ES-I3 (cell line): ENCODE results near the gene INPP5A.
"Not testable (repeated sequence)": the region's sequence is repeated elsewhere in the genome, so short reads cannot be mapped to it uniquely, and the experiment has no call there.

ENCODE experiments used
- H3K36me3 ChIP-seq: 2 replicates; pipeline ENCODE4 v1.6.1; 2013; ENCODE audit warnings: mild to moderate bottlenecking, low read length, control low read depth, moderate library complexity; ENCODE audit not compliant: insufficient read depth
- H3K4me1 ChIP-seq: 2 replicates; pipeline ENCODE4 v1.6.1; 2013; ENCODE audit warnings: mild to moderate bottlenecking, control low read depth, low read length; ENCODE audit not compliant: insufficient read depth
- H3K9ac ChIP-seq: 2 replicates; pipeline ENCODE4 v1.6.1; 2013; ENCODE audit warnings: low read depth, mild to moderate bottlenecking, low read length, moderate library complexity
- H3K9me3 ChIP-seq: 2 replicates; pipeline ENCODE4 v1.6.1; 2013; ENCODE audit warnings: mild to moderate bottlenecking, low read length, moderate library complexity; ENCODE audit not compliant: control insufficient read depth, insufficient read depth

The INPP5A gene

GRCh38 chr10:132730573-132730953 lies 193.0 kb downstream of the INPP5A start:
- no peaks in the 10 kb centered on the region for H3K9me3 ChIP-seq
- H3K36me3 ChIP-seq: no peaks in the 10 kb centered on the region
- no peak overlapping the region for H3K9ac ChIP-seq
- H3K4me1 ChIP-seq: no peaks in the 10 kb centered on the region

- no peaks in the 10 kb centered on the region for H3K36me3 ChIP-seq
- H3K9me3 ChIP-seq: no peaks in the 10 kb centered on the region
- no peaks in the 10 kb centered on the region for H3K4me1 ChIP-seq
- H3K9ac ChIP-seq: no peak overlapping the region
Observed at GRCh38 chr10:132732518-132732917, 194.9 kb downstream of the INPP5A start.

DNA sequence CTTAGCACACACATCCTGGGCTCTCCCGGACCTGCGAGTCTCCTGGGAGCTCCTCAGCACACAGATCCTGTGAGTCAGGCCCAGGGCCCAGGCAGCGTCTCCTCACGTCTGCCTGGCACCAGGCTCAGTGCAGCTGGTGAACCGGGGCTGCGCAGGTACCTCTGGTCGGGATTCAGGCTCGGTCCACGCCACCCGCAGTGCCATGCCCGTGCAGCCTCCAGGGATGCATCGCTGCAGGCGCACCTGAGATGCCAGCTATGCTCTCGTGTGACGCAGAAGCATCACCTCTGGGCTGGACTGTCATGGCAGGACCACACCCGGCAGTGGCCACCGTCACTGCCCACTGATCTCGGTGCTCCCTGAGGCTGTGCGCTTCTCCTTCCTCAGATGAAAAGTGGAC lies 196.3 kb downstream of the INPP5A start:
- Histone ChIP-seq H3K9me3 (no peaks in the 10 kb centered on the region), H3K4me1 (no peaks in the 10 kb centered on the region), H3K36me3 (no peaks in the 10 kb centered on the region), H3K9ac (no peak overlapping the region)

DNA sequence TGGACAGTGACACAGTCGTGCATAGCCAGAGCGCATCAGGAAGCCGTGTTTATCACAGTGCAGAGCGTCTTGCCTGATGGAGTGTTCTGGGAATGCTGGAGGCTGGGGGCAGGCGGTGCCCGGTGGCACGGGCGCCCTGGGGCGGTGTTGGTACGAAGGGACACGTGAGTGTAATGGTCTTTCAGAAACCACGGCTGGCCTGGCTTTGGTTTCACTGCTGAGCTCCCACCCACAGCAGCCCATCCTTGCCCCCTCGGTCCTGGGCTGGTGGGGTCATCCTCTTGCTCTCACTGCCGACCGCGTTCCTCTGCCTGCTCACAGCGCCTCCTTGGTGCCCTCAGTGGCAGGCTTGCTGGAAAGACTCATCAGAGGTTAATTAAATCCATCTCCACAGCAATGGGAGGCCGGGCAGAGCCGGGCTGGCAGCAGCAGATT lies 197.8 kb downstream of the INPP5A start:
- Histone ChIP-seq H3K36me3 (no peaks in the 10 kb centered on the region), H3K9me3 (no peaks in the 10 kb centered on the region), H3K9ac (no peak overlapping the region), H3K4me1 (no peaks in the 10 kb centered on the region)

DNA sequence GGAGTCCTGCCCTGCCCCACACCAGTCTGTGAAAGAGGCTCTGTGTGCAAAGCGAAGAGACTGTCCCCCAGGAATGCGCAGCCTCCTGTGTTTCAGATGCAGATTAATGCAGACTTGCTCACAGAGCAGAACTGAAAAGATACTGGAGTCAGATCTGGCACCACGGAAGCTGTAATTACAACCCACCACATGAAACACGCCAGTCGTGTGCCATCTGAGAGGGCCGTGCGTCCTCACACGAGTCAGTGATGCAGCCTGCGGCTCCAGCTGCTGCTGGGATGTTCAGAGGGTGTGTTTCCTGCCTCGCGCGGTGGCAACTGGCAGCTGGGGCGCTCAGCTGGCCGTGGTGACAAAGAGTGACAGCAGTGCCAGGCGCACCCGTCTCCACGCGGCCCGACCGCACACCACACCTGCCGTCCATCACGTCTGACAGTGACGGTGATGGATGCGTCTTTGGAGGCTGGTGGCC lies 198.4 kb downstream of the INPP5A start:
- H3K9ac ChIP-seq: no peak overlapping the region
- H3K36me3 ChIP-seq: no peaks in the 10 kb centered on the region
- H3K9me3 ChIP-seq: no peaks in the 10 kb centered on the region
- H3K4me1 ChIP-seq: no peaks in the 10 kb centered on the region

GRCh38 chr10:132737390-132738048 lies 199.9 kb downstream of the INPP5A start:
- H3K9me3 ChIP-seq: no peaks in the 10 kb centered on the region
- H3K9ac ChIP-seq: no peak overlapping the region
- H3K36me3 ChIP-seq: no peaks in the 10 kb centered on the region
- H3K4me1 ChIP-seq: no peaks in the 10 kb centered on the region; the same call in 1 of the 2 replicates

- H3K4me1 ChIP-seq: peaks cover 3% of the 10 kb centered on the region; the same call in 1 of the 2 replicates
- H3K9me3 ChIP-seq: no peaks in the 10 kb centered on the region
- H3K36me3 ChIP-seq: no peaks in the 10 kb centered on the region
- no peak overlapping the region for H3K9ac ChIP-seq
Observed at GRCh38 chr10:132738454-132739224, 201.1 kb downstream of the INPP5A start.

DNA sequence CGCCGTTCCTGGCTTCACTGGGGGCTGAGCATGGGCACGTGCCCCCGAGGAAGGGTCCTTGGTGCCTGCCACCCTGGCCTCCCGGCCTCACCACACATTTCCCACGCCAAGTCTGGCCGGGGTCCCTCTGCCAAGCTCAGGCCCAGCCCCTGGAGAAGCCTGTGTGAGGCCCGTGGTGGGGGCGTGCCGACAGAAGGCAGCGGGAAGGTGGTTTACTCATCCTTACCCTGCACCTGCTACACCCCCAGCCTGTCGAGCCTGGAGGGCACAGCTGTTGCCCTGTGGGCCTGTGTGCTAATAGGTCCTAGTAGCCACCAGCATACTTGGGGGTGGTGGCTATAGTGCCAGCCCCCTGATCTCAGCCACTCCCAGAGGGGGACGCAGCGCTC lies 201.6 kb downstream of the INPP5A start:
- H3K4me1 ChIP-seq: peaks cover 3% of the 10 kb centered on the region; the same call in 1 of the 2 replicates
- no peak overlapping the region for H3K9ac ChIP-seq
- no peaks in the 10 kb centered on the region for H3K9me3 ChIP-seq
- H3K36me3 ChIP-seq: no peaks in the 10 kb centered on the region

- Histone ChIP-seq H3K4me1 (peaks cover 3% of the 10 kb centered on the region; the same call in 1 of the 2 replicates), H3K36me3 (no peaks in the 10 kb centered on the region)
Observed at GRCh38 chr10:132740588-132740987, 203.0 kb downstream of the INPP5A start.

GRCh38 chr10:132742167-132742836 lies 204.7 kb downstream of the INPP5A start:
- Histone ChIP-seq H3K9me3 (no peaks in the 10 kb centered on the region; the same call in 1 of the 2 replicates), H3K4me1 (peaks cover 11% of the 10 kb centered on the region; the same call in 1 of the 2 replicates), H3K9ac (no peak overlapping the region), H3K36me3 (no peaks in the 10 kb centered on the region)

More at GRCh38 chr10:132740588-132740987, 203.0 kb downstream of the INPP5A start:
- Histone ChIP-seq H3K9me3 (no peaks in the 10 kb centered on the region; the same call in 1 of the 2 replicates), H3K9ac (no peak overlapping the region)

DNA sequence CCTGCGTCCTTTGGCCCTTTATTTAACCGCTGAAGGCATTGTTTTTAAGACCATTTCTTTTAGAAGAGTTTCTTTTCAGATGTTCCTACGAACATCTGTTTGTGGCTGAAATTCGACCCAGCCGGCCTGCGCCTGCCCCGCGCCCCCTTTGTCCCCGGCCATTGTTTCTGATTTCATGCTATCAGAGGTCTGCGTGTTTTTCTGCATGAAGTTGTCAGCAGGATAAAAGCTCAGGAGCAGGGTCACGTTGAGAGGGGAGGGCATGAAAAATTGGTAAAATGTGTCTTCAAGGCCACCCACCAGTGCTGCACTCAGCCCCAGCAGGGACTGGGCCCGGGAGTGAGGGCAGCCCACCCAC lies 205.2 kb downstream of the INPP5A start:
- Histone ChIP-seq H3K36me3 (no peaks in the 10 kb centered on the region), H3K4me1 (peaks cover 11% of the 10 kb centered on the region; the same call in 1 of the 2 replicates), H3K9me3 (no peaks in the 10 kb centered on the region; the same call in 1 of the 2 replicates), H3K9ac (no peak overlapping the region)

DNA sequence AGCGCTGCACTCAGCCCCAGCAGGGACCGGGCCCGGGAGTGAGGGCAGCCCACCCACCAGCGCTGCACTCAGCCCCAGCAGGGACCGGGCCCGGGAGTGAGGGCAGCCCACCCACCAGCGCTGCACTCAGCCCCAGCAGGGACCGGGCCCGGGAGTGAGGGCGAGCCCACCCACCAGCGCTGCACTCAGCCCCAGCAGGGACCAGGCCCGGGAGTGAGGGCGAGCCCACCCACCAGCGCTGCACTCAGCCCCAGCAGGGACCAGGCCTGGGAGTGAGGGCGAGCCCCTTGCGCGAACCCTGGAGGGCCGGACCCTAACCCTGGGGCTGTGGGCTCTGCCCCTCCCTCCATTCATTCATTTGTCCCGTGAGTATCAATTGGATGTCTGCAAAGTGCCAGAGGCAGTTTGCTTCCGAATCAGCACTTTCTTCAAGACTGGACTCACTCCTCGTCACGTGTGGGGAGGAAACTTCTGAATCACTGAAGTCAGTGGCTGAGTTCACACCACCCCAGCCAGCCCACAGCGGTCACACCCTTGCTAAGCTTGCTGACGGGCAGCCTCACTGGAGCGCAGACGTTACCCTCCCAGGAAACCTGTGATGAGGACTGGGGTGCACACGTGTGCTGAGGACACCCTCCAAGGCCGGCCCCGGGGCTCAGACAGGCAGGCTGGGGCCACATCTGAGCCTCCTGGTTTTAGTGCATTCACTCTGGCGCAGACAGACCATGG lies 205.8 kb downstream of the INPP5A start:
- H3K9me3 ChIP-seq, H3K9ac ChIP-seq, H3K36me3 ChIP-seq: not testable (repeated sequence)
- H3K4me1 ChIP-seq: peaks cover 11% of the 10 kb centered on the region; the same call in 1 of the 2 replicates

DNA sequence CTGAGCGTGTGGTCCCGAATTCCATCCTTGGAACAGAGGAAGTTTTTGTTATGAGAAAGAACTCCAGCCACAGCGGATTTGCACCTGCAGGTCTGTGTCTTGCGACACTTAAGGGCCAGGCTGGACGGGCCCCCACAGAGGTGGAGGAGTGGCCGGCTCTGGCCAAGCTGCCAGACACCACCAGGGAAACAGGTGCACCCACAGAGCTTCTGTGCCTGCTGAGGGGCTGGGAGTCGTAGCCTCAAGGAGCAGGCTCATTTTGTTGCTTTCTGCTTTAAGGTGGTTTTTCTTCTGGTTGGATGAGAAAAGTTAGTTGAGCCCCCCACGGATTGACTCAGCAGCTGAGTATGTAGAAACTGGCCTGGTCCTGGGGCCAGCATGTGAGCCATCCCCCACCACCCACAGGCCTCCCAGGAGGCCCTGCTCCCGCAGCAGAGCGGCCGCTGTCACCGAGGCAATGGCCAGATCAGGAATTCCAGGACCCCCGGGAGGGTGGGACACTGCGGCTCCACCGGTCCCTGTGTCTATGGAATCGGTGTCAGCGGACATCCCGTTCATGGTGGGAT lies 206.4 kb downstream of the INPP5A start:
- H3K36me3 ChIP-seq: no peaks in the 10 kb centered on the region
- H3K4me1 ChIP-seq: peaks cover 11% of the 10 kb centered on the region; the same call in 1 of the 2 replicates

More for the DNA sequence above, 206.4 kb downstream of the INPP5A start:
- H3K9ac ChIP-seq: no peak overlapping the region
- no peaks in the 10 kb centered on the region; the same call in 1 of the 2 replicates for H3K9me3 ChIP-seq
